HG03378 (cell line): Measurements from ENCODE around the gene CASP14.
"Not testable (repeated sequence)": the region's sequence is repeated elsewhere in the genome, so short reads cannot be mapped to it uniquely, and the experiment has no call there.

Experiments
- ATAC-seq: cut with Tn5 transposase; IDR thresholded peaks from one replicate; pipeline ENCODE4 v1.9.1; 2021; ENCODE audit warnings: mild to moderate bottlenecking, moderate library complexity; ENCODE audit not compliant: unreplicated experiment

The CASP14 gene, protein sequence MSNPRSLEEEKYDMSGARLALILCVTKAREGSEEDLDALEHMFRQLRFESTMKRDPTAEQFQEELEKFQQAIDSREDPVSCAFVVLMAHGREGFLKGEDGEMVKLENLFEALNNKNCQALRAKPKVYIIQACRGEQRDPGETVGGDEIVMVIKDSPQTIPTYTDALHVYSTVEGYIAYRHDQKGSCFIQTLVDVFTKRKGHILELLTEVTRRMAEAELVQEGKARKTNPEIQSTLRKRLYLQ

DNA sequence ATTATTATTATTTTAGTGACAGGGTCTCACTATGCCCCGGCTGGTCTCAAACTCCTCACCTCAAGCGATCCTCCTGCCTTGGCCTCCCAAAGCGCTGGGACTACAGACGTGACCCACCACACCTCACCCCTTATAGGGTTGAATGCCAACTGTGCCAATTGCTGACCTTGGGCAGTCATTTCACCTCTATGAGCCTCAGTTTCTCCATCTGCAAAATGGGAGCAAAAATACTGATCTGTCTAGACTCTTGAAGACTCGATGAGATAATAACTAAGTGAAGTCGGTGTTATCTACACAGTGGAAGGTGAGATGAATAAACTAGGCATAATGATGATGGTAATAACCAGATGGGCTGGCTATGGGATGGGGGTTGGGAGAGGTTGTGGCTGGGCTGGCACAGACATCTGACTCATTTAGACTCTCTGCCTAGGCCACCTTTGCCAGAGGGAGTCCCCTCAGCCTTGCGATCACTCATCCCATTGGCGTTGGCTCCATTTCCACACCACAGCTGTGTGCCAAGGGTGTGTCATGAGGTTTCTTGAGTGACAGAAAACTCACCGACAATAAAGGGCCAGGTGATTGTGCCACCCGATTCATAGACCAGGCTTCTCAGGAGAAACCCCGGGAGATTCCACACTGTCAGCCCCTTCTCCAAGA, at the start of gene CASP14:
Gene CASP14, plus strand, starts transcription at position 596 of the 657 bp plus-strand sequence. CDS start 2,772 bp downstream, outside the sequence.
- ATAC-seq: no peak

DNA sequence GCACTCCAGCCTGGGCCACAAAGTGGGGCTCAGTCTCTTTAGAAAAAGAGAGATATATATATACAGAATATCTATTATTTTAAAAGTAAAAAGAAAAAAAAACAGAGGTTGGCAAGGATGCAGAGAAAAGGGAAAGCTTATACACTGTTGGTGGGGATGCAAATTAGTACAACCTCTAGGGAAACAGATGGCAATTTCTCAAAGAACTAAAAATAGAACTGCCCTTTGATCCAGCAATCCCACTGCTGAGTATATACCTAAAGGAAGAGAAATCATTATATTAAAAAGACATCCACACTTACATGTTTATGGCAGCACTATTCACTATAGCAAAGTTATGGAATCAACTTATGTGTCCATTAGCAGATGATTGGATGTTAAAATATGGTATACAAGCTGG, 41.0 kb upstream of the CASP14 start:
- ATAC-seq: no peak

DNA sequence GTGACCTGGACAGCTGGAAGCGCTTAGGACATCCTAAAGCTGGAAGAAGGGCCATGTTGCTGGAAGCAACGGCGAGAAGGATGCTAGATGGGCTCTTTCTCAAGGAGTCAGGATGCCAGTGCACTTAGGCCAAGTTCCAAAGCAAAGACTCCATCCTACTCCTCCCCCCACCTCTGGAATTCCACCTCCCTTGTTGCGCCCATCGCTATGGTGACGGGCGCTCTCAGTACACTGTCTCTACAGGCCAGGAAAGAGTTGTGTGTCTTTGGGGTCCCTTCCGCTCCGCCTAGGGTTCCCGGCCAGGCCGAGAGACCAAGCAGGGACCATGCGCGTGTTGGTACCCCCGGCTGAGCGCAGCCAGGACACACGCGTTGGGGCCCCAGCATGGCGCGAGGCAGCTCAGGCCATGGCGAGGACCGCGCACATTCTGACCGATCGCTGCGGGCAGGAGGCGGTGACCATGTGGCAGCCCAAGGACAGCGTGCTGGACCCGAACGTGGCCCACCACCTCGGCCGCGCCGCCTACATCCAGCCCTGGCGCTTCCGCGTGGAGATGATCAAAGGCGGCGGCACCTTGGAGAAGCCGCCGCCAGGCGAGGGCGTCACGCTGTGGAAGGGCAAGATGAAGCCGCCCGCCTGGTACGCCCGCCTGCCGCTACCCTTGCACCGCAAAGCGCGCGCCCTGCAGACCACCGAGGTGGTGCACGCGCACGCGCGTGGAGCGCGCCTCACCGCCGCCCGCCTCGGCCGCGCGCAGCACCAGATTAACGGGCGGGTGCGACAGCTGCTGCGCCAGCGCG, 38.6 kb upstream of the CASP14 start:
- no peak for ATAC-seq

DNA sequence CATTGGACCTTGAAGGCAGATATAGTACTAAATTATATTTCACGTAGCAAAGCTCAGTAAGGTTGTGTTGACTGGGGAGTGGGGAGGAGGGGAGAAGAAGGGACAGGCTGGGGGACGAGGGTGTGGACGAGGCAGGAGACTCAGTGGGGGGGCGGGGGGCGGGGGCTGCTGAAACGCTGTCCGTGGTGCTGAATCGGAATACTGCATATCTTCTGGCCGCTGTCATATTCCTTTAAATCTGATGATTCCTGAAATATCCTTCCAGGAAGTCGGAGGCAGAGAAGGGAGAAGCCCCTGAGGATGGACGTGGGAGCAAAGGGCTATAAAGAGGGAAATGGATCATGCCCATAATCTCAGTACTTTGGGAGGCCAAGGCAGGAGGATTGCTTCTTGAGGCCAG, 34.7 kb upstream of the CASP14 start:
- no peak for ATAC-seq

DNA sequence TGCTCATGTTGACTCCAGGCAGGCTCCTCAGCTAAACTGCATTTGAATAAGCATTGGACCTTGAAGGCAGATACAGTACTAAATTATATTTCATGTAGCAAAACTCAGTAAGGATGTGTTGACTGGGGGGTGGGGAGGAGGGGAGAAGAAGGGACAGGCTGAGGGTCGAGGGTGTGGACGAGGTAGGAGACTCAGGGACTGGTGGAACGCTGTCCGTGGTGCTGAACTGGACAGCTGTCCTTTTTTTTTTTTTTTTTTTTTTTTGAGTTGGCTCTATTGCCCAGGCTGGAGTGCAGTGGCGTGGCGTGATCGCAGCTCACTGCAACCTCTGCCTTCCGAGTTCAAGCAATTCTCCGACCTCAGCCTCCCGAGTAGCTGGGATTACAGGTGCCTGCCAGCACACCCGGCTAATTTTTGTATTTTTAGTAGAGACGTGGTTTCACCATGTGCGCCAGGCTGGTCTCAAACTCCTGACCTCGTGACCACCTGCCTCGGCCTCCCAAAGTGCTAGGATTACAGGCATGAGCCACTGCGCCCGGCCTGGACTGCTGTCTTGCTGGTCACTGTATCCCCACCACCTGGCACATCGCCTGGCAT, 33.2 kb upstream of the CASP14 start:
- no peak for ATAC-seq

DNA sequence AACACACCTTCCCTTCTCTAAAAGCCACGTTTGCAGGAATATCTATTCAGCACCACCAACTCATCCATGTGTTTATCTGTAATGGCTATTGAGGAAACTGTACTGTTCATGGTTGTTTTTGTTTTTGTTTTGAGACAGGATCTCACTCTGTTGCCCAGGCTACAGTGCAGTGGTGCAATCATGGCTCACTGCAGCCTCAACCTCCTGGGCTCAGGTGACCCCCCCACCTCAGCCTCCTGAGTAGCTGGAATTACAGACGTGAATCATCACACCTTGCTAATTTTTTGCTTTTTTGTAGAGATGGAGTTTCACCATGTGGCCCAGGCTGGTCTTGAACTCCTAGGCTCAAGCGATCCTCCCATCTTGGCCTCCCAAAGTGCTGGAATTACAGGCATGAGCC, 30.4 kb upstream of the CASP14 start:
- ATAC-seq: not testable (repeated sequence)

DNA sequence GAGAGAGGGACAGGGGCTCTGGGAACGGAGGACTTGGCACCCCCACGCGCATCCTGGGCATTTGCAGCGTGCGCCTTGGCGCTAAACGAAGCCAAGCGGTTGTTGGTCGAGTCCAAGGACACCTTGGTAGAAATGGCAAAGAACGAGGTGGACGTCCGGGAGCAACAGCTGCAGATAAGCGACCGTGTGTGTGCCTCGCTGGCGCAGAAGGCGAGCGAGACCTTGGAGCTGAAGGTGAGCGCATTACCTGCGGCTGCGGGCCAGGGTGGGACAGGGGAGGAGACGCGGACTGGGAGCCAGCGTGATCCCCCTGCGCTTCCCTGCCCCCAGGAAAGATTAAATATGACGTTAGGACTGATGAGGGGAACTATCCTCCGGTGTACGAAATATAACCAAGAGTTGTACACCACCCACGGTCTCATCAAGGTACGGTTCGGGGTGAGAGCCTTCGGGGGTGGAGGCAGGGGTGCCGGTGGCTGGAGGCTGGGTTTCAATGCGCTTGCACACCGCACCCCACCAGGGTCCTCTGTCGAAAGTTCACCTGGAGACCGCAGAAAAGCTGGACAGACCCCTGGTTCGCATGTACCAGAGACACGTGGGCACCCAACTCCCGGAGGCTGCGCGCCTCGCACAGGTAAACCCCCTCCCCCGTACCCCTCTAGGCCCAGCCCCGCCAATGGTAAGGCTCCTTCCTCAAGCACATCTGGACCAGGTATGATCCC, 27.8 kb upstream of the CASP14 start:
- ATAC-seq: no peak

DNA sequence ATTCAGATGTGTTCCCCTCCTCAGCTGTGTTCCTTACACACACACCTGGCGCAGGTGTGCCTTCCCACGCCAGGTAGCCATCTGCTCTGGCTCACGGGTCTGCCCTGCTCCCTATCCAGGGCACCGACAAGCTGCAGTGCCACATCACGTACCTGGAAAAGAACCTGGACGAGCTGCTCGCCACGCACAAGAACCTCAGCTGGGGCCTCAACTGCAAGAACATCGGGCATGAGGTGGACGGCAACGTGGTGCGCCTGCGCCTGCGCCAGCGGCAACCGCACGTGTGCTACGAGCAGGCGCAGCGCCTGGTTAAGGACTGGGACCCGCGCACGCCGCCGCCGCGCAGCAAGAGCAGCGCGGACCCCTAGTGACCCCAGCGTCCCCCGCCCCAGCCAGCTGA, 26.5 kb upstream of the CASP14 start:
- ATAC-seq: no peak

DNA sequence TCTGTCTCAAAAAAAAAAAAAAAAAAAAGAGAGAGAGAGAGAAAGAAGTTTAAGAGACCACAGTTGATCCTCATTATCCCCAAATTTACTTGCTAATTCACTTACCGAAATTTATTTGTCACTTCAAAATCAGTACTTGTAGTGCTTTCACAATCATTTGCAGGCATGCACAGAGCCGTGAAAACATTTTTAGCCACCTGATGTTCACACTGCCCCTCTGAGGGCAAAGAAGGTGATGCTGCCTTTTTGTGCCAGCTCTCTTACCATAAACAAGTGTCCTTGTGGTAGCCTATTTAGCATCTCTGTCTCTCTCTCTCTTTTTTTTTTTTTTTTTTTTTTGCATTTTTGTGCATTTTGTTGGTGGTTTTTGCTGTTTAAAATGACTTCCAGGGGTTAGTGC, 24.1 kb upstream of the CASP14 start:
- no peak for ATAC-seq

DNA sequence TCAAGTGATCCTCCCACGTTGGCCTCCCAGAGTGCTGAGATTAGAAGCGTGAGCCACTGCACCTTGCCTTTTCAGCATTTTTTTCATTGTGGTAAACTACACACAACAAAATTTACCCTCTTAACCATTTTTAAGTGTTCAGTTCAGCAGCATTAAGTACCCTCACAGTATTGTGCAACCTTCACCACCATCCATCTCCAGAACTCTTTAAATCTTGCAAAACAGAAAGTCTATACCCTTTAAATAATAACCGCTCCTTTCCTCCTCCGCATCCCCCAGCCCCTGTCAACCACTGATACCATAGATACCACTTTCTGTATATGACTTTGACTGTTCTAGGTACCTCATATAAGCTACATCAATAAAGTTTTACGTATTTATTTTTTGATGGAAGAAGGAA, 20.8 kb upstream of the CASP14 start:
- no peak for ATAC-seq

DNA sequence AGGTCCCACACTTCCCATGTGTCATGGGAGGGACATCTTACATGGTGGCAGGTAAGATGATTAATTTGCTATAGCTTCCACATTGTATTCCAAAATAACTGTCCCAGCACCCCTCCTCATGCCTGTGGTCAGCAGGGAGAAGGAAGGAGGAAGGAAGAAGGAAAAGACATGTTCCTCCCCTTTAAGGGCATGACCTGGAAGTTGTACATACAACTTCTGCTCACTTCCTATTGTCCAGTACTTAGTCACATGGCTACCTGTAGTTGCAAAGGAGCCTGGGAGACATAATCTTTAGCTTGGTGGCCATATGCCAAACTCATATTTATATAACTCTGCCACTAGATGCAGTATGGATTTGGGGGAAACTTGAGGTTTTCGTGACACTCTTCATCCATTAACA, 17.6 kb upstream of the CASP14 start:
- ATAC-seq: no peak

DNA sequence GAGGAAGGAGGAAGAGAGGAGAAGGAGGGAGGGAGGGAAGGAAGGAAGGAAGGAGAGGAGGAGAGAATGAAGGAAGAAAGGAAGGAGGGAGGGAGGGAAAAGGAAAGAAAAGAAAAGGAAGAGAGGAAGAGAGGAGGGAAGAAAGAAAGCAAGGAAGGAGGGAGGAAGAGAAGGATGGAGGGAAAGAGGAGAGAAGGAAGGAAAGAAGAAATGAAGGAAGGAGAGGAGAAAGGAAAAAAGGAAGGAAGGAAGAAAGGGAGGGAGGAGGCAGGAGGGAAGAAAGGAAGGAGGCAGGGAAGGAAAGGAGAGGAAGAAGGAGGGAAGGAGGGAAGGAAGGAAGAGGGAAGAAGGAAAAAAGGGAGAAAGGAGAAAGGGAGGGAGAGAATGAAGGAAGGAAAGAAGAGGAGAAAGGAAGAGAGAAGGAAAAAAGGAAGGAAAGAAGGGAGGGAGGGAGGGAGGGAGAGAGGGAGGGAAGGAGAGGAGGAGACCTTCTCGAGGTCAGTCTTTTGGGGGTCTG, 13.4 kb upstream of the CASP14 start:
- ATAC-seq: no peak

DNA sequence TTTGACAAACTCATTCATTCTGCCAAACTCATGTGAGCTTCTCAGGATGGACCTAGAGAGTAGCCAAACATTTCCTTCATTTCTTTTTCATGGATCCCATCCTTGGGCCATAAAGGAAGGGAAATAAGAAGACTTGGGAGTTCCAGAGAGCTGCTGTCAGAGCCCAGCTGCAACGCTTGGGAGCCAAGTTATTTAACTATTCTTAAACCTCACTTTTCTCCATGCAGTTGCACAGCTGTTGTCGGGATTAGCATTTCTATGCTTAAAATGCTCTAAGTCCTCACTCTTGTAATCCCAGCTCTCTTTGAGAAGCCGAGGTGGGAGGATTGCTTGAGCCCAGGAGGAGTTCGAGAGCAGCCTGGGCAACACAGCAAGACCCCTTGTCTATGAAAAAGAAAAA, 11.7 kb upstream of the CASP14 start:
- no peak for ATAC-seq

DNA sequence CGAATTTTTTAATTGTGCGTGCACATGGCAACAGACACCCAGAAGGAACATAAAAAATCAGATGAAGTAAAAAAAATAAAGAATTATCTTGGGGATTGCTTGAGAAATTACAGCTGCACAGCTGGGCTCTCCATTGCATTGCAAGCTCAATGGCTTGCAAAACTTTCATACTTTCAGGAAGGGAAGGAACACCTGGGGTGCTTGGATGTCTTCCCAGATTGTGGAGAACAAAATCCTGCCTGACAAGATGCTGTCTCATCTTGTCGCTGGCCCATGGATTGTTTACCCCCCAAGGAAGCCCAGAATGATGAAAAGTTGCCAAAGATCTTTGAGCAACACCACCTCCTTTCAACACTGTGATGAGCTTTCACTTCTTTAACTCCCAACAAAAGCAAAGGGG, 11.0 kb upstream of the CASP14 start:
- no peak for ATAC-seq

DNA sequence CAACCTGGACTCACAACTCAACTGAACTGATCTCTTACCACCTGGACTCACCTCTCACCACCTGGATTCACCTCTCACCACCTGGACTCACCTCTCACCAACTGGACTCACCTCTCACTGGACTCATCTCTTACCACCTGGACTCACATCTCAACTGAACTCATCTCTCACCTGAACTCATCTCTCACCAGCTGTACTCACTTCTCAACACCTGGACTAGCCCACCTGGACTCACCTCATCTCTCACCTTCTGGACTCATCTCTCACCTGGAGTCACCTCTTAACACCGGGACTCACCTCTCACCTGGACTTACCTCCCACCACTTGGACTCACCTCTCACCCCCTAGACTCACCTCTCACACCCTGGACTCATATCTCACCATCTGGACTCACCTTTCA, 7.3 kb upstream of the CASP14 start:
- no peak for ATAC-seq

DNA sequence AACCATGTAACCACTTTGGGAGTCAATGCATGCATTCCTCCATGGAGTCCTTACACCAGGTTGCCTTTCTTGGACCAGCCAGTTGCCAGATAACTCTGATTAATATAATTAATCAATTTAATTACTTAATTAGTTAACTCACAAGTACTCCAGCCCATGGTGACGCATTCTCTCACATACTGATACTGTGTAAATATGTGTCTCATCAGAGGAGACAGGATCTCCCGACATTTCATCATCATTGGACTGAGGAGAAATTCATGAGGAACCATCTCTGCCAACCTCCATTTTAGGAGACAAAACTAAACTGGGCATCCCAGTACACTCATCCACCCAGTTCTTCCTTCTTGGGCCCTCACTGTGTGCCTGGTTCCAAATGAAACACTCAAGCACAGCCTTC, 6.5 kb upstream of the CASP14 start:
- ATAC-seq: no peak

DNA sequence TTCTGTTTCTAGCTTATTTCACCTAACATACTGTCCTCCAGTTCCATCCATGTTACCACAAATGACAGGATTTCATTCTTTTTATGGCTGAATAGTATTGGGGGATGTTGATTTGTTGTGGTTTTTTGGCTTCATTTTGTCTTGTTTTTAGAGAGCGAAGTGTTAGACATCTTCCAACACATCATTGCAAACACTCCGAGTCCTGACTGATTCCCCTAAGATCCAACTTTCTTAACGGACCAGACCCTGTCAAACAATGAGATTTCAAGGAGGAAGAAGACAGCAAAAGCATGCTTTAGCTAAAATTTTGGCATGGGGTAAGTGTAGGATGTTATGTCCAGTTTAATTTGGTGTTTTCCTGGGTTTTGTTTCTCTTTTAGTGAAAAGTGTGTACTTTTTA, 3.8 kb upstream of the CASP14 start:
- ATAC-seq: no peak

DNA sequence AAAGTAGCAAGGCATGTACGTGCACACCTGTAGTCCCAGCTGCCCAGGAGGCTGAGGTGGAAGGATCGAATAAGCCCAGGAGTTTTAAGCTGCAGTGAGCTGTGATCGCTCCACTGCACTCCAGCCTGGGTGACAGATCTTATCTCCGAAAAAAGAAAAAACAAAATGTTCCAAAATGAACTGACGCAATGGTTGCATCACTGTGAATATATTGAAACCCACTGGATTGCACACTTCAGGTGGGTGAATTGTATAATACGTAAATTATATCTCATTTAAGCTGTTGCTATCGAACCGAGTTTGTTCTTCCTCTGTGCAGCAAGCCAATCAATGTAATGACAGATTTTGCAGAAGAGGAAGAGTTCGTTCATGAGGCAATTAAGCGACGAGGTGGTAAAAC, 1.6 kb upstream of the CASP14 start:
- no peak for ATAC-seq

DNA sequence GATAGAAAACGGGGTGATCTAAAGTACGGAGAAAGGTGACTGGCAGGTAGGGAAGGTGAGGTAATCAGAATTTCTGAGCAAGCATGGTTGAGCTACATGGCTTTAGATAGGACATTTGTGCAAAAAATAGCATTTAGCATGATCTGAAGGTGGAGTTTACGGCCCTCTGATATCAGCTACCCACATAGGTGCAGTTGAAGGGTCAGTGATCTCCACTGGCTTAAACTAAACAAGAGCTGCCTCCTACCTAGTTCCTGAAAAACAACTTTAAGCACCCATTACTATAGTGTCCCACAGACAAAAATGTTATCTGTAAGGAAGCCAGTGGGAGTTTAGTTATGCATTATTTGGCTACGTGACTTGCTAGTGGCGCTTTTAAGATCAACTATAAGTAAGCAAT, 1.2 kb upstream of the CASP14 start:
- no peak for ATAC-seq

DNA sequence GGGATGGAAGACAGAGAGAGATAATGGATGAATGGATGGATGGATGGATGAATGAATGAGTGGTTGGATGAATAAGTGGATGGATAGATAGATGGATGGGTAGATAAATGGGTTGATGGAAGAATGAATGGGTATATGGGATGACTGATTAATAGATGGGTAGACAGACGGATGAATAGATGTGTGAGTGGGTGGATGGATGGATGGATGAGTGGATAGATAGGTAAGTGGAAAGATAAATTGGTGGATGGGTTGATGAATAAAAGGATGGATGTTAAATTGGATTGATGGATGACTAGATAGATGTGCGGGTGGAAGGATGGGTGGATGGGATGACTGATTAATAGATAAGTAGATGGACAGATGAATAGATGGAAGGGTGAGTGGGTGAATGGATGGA, 1.4 kb downstream of the CASP14 start:
- no peak for ATAC-seq

DNA sequence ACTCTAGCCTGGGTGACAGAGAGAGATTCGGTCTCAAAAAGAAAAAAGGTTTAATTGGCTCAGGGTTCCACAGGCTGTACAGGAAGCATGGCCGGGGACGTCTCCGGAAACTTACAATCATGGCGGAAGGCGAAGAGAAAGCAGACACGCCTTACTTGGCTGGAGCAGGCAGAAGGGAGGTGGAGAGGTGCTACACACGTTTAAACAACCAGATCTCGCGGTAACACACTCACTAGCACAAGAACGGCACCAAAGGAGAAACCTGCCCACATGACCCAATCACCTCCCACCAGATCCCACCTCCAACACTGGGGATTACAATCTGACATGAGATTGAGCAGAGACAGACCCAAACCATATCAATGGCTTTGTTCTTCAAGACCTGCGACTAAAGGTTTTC, 12.8 kb downstream of the CASP14 start:
- ATAC-seq: no peak
